ENCODE results near the gene SMIM10L1.

The SMIM10L1 gene

DNA sequence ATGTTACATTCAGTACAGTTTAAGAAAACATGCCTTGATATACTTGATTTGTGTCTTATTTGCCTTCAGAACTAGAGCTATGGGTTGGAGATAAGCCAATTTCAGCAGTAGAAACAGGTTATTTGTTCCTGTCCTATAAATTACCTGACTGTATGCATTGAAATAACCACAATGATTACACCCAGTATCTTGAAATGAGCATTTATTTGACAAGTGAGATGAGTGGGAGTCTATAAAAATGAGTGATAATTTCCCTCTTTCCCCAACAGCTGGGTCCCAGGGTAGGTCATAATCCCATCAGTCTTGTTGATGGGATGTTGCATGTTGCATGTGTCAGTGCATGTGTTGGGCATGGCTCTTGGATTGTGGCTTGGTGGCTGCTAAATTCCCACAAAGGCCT, 12.0 kb downstream of the SMIM10L1 start:
- in situ Hi-C loops (cut with HindIII; ENCODE audit: low sequenced_read_pairs), result no loop called here

DNA sequence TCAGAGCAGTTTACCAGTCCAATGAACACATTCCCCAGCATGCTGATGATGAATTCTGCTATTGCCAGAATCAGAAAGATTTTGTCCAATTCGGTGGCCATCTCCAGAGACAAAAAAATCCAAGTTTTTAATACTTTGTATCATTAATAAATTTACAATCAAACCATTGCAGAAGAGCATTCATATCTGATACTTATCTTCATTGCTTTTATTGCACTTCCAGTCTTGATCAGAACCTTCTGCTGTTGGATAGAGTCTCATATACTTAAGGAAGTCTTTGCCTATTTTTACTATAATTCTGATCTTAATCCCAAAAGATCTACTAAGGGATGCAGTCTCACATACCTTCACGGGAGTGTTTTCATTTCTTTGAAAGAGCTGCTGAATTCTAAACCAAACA, 15.8 kb downstream of the SMIM10L1 start, which contains the start of gene TAS2R42:
Gene TAS2R42, minus strand, starts transcription at position 101 of the 400 bp plus-strand sequence. Its CDS starts 0 bp downstream, at position 101.
- in situ Hi-C loops (cut with HindIII; ENCODE audit: low sequenced_read_pairs), result no loop called here

DNA sequence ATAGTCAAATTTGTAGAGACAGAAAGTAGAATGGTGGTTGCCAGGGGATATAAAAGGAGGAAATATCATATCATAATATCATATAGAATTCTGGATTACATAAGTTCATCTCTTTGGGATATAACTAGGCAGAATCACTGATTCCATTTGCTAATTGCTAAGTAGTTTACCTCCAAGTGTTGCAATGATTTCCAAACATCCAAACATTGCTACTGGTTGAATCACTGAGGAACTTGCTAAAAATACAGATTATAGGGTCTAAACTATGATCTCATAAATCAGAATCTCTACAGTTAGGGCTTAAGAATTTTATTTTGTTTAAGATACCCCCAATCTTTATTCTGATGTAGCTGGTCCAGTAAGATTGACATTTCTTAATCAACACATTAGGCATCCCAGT, 31.8 kb downstream of the SMIM10L1 start:
- in situ Hi-C loops (cut with HindIII; ENCODE audit: low sequenced_read_pairs), result no loop called here

DNA sequence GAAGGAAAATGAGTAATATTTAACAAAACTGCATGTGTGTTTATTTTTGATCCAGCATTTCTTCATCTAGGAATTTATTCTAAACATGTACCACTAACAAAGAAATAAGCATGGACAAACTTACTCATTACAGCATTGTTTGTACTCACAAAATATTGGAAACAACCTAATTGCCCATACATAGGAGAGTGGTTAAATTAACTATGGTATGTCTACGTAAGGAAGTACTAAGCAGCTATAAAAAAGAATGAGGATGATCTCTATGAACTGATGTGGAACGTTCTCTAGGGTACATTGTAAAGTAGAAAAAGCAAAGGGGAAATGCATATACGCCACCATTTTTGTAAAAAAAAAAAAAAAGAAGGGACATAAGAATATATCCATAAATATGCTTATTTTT, 33.2 kb downstream of the SMIM10L1 start:
- in situ Hi-C loops (cut with HindIII; ENCODE audit: low sequenced_read_pairs), result no loop called here

DNA sequence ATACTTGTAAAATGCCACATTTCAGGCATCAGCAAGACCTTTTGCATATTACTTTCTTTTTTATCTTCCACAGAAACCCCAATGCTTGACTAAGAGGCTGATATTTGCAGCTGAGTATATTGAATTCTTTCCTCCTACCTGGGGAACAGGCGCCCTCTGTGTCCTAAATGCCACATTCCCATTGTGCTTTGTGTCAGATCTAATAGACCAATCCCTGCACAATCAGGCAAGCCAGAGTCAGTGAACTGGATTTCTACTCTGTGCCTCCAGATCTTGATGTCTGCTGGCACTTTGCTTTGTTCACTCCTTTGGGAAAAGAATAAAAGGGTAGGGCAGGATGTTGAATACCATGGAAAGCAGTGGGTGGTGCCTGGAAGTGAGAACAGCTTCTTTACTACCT, 38.1 kb downstream of the SMIM10L1 start:
- in situ Hi-C loops (cut with HindIII; ENCODE audit: low sequenced_read_pairs), result no loop called here
